Esophagus muscularis mucosa (tissue), 4 donors: ENCODE measurements around the gene BRSK1. TPM values are rescaled to one million over a fixed set of nuclear protein-coding genes. Genes with fewer than 3 reads are reported as not detected.

ENCODE experiments used
- DNase-seq: peaks from one replicate; pipeline ENCODE4 v3.0.0-alpha.2; 2017; ENCODE audit errors: extremely low spot score
- H3K27ac ChIP-seq, 4 donors: fragments of 200-600 bp; sonication (generic); replicated peaks in 1 of 4; 1 replicate in 3 of 4; 2 replicates in 1 of 4; pipeline ENCODE4 v1.5.1; 2016 to 2019; ENCODE audit warnings: mild to moderate bottlenecking in 1 of 4
- H3K27me3 ChIP-seq, 4 donors: fragments of 200-600 bp; sonication (generic); one replicate each; pipeline versions ENCODE4 v1.5.1 to v1.6.0; 2016 to 2019
- H3K36me3 ChIP-seq, 4 donors: fragments of 200-600 bp; sonication (generic); one replicate each; pipeline ENCODE4 v1.5.1; 2016 to 2019
- H3K4me1 ChIP-seq, 4 donors: fragments of 200-600 bp; sonication (generic); one replicate each; pipeline ENCODE4 v1.5.1; 2016 to 2019
- H3K4me3 ChIP-seq, 4 donors: fragments of 200-600 bp; sonication (generic); 1 replicate in 2 of 4; 2 replicates in 2 of 4; pipeline ENCODE4 v1.5.1; 2016 to 2019; ENCODE audit warnings: mild to moderate bottlenecking in 4 of 4, moderate library complexity in 1 of 4
- H3K9me3 ChIP-seq, 4 donors: fragments of 200-600 bp; sonication (generic); 1 replicate in 3 of 4; 2 replicates in 1 of 4; pipeline ENCODE4 v1.5.1; 2016 to 2019
- CTCF ChIP-seq, 3 experiments: fragments of 200-600 bp in 2 of 3; fragments of 450-650 bp in 1 of 3; sonication (generic) in 2 of 3; IDR thresholded peaks; one replicate each; pipeline ENCODE4 v1.5.1; 2017 to 2019; ENCODE audit warnings: antibody characterized with exemption in 3 of 3, mild to moderate bottlenecking in 2 of 3, moderate library complexity in 1 of 3
- EP300 ChIP-seq: sonication (generic); formaldehyde crosslinking; IDR thresholded peaks from one replicate; pipeline ENCODE4 v1.6.1; 2017; ENCODE audit warnings: antibody characterized with exemption
- POLR2A ChIP-seq: fragments of 450-650 bp; IDR thresholded peaks from one replicate; pipeline ENCODE4 v1.6.1; 2017; ENCODE audit warnings: antibody characterized with exemption, moderate library complexity, mild to moderate bottlenecking, low read depth
- POLR2AphosphoS5 ChIP-seq, 2 donors: sonication (generic); formaldehyde crosslinking; IDR thresholded peaks; one replicate each; pipeline ENCODE4 v1.6.1; 2017; ENCODE audit warnings: antibody characterized with exemption in 2 of 2
- WGBS: methylation state at CpG from one replicate; pipeline ENCODE4 v1.1.5; 2018; 5-methylcytosine and 5-hydroxymethylcytosine counted together
- intact Hi-C: fragments of 100-400 bp; cut with DNase I; formaldehyde crosslinking; loops from one replicate; pipeline ENCODE4 v1.15.1; 2023
- total RNA-seq, 4 donors: library from RNA; depleted of rRNA; stranded (reverse); fragments of >200 nt; gene quantifications; one replicate each; pipeline versions ENCODE4 v1.1.0 to v1.2.1, GENCODE V29; 2016

The BRSK1 gene
- total RNA-seq, 4 donors from 2014 or later = 3.3 to 16.9 (median 6.7) TPM

GRCh38 chr19:55345101-55345817 lies 61.5 kb downstream of the BRSK1 start:
- H3K27me3 ChIP-seq = peaks cover 0 to 14% (median 2%) of the 10 kb centered on the region in 4 donors
- H3K4me3 ChIP-seq = no peak overlapping the region
- intact Hi-C loops = no loop called here
- WGBS = 84% methylated on average over 17 of the region's 22 CpGs
- no peak overlapping the region for H3K27ac ChIP-seq
- peaks cover 17 to 41% (median 28%) of the 10 kb centered on the region in 4 donors for H3K4me1 ChIP-seq
- H3K9me3 ChIP-seq = no peaks in the 10 kb centered on the region
- TF ChIP-seq EP300 (no peak), POLR2A (no peak), POLR2AphosphoS5 (IDR thresholded peaks at IDR 0.05) (no peak), CTCF (IDR thresholded peaks at IDR 0.05) (no peak)
- H3K36me3 ChIP-seq = peaks cover 0 to 54% (median 36%) of the 10 kb centered on the region in 4 donors
- DNase-seq = no peak

- 88% methylated on average over 26 of the region's 43 CpGs for WGBS
- Histone ChIP-seq H3K27me3 (peaks cover 0 to 22% (median 7%) of the 10 kb centered on the region in 4 donors), H3K27ac (peak overlapping the region in 1 of 4 donors; percentile 21), H3K36me3 (peaks cover 0 to 54% (median 36%) of the 10 kb centered on the region in 4 donors), H3K4me3 (no peak overlapping the region), H3K4me1 (peaks cover 8 to 33% (median 20%) of the 10 kb centered on the region in 4 donors), H3K9me3 (no peaks in the 10 kb centered on the region)
- no peak for DNase-seq
- no peak for TF ChIP-seq CTCF (IDR thresholded peaks at IDR 0.05)
- TF ChIP-seq POLR2AphosphoS5 (IDR thresholded peaks at IDR 0.05) = no peak
- no peak for TF ChIP-seq POLR2A
- TF ChIP-seq EP300 = no peak
- intact Hi-C loops = no loop called here
These were observed 62.3 kb downstream of the BRSK1 start for GRCh38 chr19:55345818-55346724.

- DNase-seq = no peak
- peaks cover 0 to 30% (median 14%) of the 10 kb centered on the region in 4 donors for H3K27me3 ChIP-seq
These were observed 63.1 kb downstream of the BRSK1 start for GRCh38 chr19:55346725-55347441.

More at GRCh38 chr19:55346725-55347441, 63.1 kb downstream of the BRSK1 start:
- H3K4me1 ChIP-seq = peaks cover 3 to 25% (median 12%) of the 10 kb centered on the region in 4 donors
- TF ChIP-seq POLR2A = no peak
- TF ChIP-seq CTCF (IDR thresholded peaks at IDR 0.05) = no peak
- TF ChIP-seq POLR2AphosphoS5 (IDR thresholded peaks at IDR 0.05) = no peak
- TF ChIP-seq EP300 = no peak
- H3K36me3 ChIP-seq = peaks cover 0 to 53% (median 36%) of the 10 kb centered on the region in 4 donors
- intact Hi-C loops = no loop called here
- 94% methylated on average over 6 of the region's 41 CpGs for WGBS
- no peak overlapping the region for H3K4me3 ChIP-seq
- H3K27ac ChIP-seq = peak overlapping the region in 1 of 4 donors; percentile 6
- no peaks in the 10 kb centered on the region for H3K9me3 ChIP-seq
